ENCODE results near the gene PKNOX2. TPM values are rescaled to one million over a fixed set of nuclear protein-coding genes. Genes with fewer than 3 reads are reported as not detected.

The PKNOX2 gene
- total RNA-seq, 1 donor from 2014 or later = 12.1 TPM

DNA sequence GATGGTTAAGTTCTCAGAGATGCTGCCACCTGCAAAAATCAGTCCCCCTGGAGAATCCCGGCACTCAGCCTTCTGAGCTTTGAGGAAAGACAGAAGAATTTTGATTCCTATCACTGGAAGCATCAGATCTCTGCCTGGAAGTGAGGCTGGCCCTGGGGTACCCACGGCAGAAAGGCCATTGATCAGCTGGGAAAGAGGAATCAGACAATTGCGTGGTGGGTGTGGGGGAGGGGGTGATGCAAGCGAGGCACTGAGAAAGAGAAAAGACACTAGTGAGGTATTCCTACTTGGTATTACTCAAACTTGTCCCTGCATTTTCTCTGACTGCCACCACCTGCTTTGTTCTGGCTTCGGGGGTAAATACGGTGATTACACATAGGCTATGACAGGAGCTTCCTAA is 235.4 kb downstream of the PKNOX2 start:
- TF ChIP-seq, protein P1, sequence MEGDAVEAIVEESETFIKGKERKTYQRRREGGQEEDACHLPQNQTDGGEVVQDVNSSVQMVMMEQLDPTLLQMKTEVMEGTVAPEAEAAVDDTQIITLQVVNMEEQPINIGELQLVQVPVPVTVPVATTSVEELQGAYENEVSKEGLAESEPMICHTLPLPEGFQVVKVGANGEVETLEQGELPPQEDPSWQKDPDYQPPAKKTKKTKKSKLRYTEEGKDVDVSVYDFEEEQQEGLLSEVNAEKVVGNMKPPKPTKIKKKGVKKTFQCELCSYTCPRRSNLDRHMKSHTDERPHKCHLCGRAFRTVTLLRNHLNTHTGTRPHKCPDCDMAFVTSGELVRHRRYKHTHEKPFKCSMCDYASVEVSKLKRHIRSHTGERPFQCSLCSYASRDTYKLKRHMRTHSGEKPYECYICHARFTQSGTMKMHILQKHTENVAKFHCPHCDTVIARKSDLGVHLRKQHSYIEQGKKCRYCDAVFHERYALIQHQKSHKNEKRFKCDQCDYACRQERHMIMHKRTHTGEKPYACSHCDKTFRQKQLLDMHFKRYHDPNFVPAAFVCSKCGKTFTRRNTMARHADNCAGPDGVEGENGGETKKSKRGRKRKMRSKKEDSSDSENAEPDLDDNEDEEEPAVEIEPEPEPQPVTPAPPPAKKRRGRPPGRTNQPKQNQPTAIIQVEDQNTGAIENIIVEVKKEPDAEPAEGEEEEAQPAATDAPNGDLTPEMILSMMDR (IDR thresholded peaks at IDR 0.05) = no peak
- Histone ChIP-seq H3K4me3 (no peak overlapping the region), H3K9me3 (no peaks in the 10 kb centered on the region), H3K27me3 (no peaks in the 10 kb centered on the region), H3K27ac (no peak overlapping the region), H3K4me1 (peaks cover 0 to 8% of the 10 kb centered on the region in 2 donors), H3K36me3 (peaks cover 4 to 13% of the 10 kb centered on the region in 2 donors)
- no peak for DNase-seq (ENCODE audit: low spot score in 2 of 2)
- intact Hi-C loops (cut with DNase I) = no loop called here

DNA sequence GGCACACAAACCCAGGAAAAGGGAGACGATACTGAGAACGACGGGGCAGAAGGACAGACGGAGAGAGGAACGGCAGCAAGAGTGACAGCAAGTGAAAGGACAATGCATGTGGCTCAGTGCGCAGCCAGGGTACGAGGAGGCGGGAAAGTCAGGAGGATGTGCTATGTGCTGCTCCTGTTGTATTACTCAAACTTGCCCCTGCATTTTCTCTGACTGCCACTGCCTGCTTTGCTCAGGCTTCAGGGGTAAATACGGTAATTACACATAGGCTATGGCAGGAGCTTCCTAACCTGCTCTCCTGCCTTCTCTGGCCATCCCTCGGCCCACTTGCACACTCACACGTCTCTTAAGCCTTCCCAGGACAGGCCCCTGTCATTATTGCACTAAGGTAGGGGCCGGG is 236.7 kb downstream of the PKNOX2 start:
- Histone ChIP-seq H3K4me1 (peaks cover 0 to 8% of the 10 kb centered on the region in 2 donors), H3K27ac (no peak overlapping the region), H3K27me3 (no peaks in the 10 kb centered on the region), H3K4me3 (no peak overlapping the region), H3K36me3 (peaks cover 4 to 13% of the 10 kb centered on the region in 2 donors), H3K9me3 (no peaks in the 10 kb centered on the region)
- TF ChIP-seq, protein P1 (IDR thresholded peaks at IDR 0.05) = no peak
- intact Hi-C loops (cut with DNase I) = no loop called here
- DNase-seq (ENCODE audit: low spot score in 2 of 2) = no peak

DNA sequence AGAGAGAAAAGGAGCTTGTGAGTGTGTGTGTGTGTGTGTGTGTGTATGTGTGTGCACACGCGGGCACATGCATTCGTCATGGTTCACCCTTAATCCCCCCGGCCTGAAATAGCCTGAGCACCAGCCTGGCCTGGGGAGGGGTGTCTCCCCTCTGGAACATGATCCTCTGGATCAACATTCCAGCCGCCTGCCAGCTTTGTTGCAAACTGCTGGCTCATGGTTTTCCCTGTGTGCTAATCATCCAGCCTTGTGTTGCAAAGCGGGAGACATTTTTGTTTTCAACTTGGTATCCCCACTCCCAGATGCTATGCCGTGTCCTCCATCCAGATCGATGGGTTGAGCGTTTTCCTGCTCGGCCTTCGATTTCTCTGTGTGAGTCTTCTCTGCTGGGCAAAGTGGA is 237.2 kb downstream of the PKNOX2 start:
- no peak for DNase-seq (ENCODE audit: low spot score in 2 of 2)
- Histone ChIP-seq H3K36me3 (peaks cover 4 to 13% of the 10 kb centered on the region in 2 donors), H3K4me1 (peaks cover 0 to 8% of the 10 kb centered on the region in 2 donors), H3K27ac (no peak overlapping the region), H3K9me3 (no peaks in the 10 kb centered on the region), H3K27me3 (no peaks in the 10 kb centered on the region), H3K4me3 (no peak overlapping the region)
- TF ChIP-seq, protein P1 (IDR thresholded peaks at IDR 0.05) = no peak
- intact Hi-C loops (cut with DNase I) = no loop called here

DNA sequence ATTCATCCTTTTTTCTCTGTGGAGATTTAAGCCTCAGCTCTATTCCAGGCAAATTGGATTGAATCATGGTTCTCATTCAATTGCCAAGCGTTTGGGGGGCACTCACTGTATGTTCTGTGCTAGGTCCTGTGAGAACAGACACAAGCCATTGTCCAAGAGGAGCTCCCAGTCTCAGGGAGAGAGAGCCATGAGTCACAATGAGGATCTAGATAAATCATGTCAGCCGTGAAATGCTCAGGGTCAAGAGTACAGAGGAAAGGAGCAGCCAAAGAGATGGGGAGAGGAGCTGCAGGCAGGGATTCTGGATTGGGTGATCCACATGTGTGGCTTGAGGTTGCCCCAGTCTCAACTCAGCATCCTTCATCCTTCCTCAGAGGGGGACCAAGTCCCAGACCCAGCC is 237.9 kb downstream of the PKNOX2 start:
- no peak for DNase-seq (ENCODE audit: low spot score in 2 of 2)
- Histone ChIP-seq H3K4me3 (no peak overlapping the region), H3K4me1 (peaks cover 0 to 8% of the 10 kb centered on the region in 2 donors), H3K27me3 (no peaks in the 10 kb centered on the region), H3K36me3 (peaks cover 4 to 13% of the 10 kb centered on the region in 2 donors), H3K27ac (no peak overlapping the region), H3K9me3 (no peaks in the 10 kb centered on the region)
- intact Hi-C loops (cut with DNase I) = no loop called here
- TF ChIP-seq, protein P1 (IDR thresholded peaks at IDR 0.05) = no peak

DNA sequence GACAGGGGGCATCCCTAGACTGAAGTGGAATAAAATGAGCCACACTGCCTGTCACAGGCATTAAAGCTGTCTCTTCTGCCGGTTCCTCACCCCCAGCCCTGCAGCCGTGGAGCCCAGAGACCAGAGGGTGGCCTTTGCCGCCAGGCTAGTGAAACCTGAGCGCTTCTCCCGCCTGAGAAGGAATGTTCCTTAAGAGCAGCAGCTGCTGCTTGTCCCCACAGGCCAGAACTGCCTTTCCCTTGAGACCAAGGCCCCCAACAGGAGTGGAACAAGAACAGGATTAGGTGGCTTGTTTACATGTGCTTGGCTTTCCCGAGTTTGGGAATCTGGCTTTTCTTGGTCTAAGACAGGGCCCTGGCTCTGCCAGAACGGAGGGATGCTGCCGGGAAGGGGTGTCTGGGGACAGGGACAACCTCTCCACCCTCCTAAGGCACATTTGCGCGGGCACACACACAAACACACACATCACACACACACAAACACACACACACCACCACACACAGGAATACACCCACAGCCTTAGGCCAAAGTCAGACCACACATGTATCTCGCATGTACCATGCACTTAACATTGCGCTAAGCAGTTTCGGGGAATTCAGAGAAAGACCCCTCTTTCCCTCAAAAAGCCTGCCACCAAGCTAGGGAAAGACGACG is 239.7 kb downstream of the PKNOX2 start:
- TF ChIP-seq, protein P1 (IDR thresholded peaks at IDR 0.05) = no peak
- H3K9me3 ChIP-seq = no peaks in the 10 kb centered on the region
- H3K27ac ChIP-seq = no peak overlapping the region
- H3K36me3 ChIP-seq = no peaks in the 10 kb centered on the region
- no peaks in the 10 kb centered on the region for H3K27me3 ChIP-seq
- peaks cover 0 to 8% of the 10 kb centered on the region in 2 donors for H3K4me1 ChIP-seq
- peak overlapping the region in 1 of 2 donors; percentile 34 for H3K4me3 ChIP-seq
- intact Hi-C loops (cut with DNase I) = no loop called here
- DNase-seq (ENCODE audit: low spot score in 2 of 2) = no peak

Data from ascending aorta (tissue), 2 donors.